ENCODE results near the gene ETV7.
"Not testable (repeated sequence)": the region's sequence is repeated elsewhere in the genome, so short reads cannot be mapped to it uniquely, and the experiment has no call there.

The ETV7 gene

GRCh38 chr6:36349240-36349639 is 38.2 kb downstream of the ETV7 start:
- no peak overlapping the region for H3K4me3 ChIP-seq (ENCODE audit: low read length)
- H3K27me3 ChIP-seq (ENCODE audit: control insufficient read depth, insufficient read depth, low read length), result peaks cover 30% of the 10 kb centered on the region
- H3K9ac ChIP-seq (ENCODE audit: low read depth, low read length), result no peak overlapping the region
- no peak overlapping the region for H3K4me2 ChIP-seq (ENCODE audit: low read length)
- no peaks in the 10 kb centered on the region for H3K9me3 ChIP-seq (replicated peaks; ENCODE audit: low read length)
- no peaks in the 10 kb centered on the region for H3K36me3 ChIP-seq (ENCODE audit: insufficient read depth, low read length)
- no peaks in the 10 kb centered on the region for H3K4me1 ChIP-seq (ENCODE audit: control insufficient read depth, insufficient read depth, low read length)

- Histone ChIP-seq H3K9me3 (replicated peaks; ENCODE audit: low read length) (no peaks in the 10 kb centered on the region), H3K4me3 (ENCODE audit: low read length) (no peak overlapping the region), H3K27me3 (ENCODE audit: control insufficient read depth, insufficient read depth, low read length) (peaks cover 41% of the 10 kb centered on the region), H3K4me2 (ENCODE audit: low read length) (no peak overlapping the region), H3K9ac (ENCODE audit: low read depth, low read length) (no peak overlapping the region), H3K36me3 (ENCODE audit: insufficient read depth, low read length) (no peaks in the 10 kb centered on the region), H3K4me1 (ENCODE audit: control insufficient read depth, insufficient read depth, low read length) (no peaks in the 10 kb centered on the region)
Measured at GRCh38 chr6:36347621-36348020, 39.8 kb downstream of the ETV7 start.

DNA sequence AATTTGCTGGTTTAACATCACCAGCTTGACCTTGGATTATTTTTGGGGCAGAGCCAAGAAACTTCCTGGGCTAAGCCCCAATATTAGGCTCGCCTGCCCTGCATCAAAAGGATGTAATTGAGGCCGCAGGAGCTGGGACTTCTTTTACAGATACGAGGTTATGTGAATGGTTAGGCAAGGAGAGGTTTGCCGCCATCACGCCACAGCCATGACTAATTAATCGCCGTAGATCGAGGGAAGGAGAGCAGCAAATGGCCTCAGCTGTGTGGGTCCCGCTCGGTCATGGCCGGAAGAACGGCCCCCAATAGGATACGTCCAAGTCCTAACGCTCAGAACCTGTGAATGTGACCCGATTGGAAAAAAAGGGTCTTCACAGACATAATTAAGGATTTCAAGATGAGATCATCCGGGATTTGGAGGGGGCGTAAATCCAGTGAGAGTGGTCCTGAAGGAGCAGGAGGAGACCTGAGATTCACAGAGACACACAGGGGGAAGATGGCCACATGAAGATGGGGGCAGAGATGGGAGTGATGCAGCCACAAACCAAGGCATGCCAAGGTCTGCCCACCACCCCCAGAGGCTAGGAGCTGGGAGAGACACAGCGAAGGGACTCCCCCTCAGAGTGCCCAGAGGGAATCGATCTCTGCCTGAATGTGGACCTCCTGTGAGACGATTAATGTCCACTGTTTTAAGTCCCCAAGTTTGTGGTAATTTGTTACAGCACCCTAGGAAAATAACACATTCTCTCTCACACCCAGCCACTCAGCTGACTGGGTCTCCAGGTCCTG is 40.8 kb downstream of the ETV7 start:
- no peak overlapping the region for H3K4me3 ChIP-seq (ENCODE audit: low read length)
- no peaks in the 10 kb centered on the region for H3K9me3 ChIP-seq (replicated peaks; ENCODE audit: low read length)
- H3K4me1 ChIP-seq (ENCODE audit: control insufficient read depth, insufficient read depth, low read length), result no peaks in the 10 kb centered on the region
- no peaks in the 10 kb centered on the region for H3K36me3 ChIP-seq (ENCODE audit: insufficient read depth, low read length)
- no peak overlapping the region for H3K9ac ChIP-seq (ENCODE audit: low read depth, low read length)
- H3K27me3 ChIP-seq (ENCODE audit: control insufficient read depth, insufficient read depth, low read length), result peaks cover 51% of the 10 kb centered on the region
- no peak overlapping the region for H3K4me2 ChIP-seq (ENCODE audit: low read length)

- peaks cover 50% of the 10 kb centered on the region for H3K27me3 ChIP-seq (ENCODE audit: control insufficient read depth, insufficient read depth, low read length)
Measured at GRCh38 chr6:36345681-36346466, 41.6 kb downstream of the ETV7 start.

DNA sequence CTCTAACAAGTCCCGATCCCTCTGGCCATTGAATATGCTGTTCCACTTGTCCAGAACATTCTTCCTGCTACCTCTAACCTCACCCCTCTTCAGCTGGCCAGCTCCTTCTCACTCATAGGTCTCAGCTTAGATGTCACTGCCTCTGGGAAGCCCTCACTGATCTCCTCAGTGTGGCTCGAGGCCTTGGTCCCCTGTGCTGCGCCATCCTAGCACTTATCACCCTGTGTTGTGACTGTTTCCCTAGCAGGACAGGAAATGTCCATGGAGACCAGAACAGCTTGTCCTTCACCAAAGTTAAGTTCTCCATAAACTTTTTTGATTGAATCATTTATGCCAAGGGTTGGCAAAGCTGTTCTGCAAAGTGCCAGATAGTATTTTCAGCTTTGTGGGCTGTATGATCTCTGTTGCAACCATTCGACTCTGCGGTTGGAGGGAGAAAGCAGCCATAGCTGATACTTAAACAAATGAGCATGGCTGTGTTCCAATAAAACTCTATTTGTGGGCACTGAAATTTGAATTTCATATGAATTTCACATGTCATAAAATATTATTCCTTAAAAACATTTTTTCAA is 44.3 kb downstream of the ETV7 start:
- no peak overlapping the region for H3K4me2 ChIP-seq (ENCODE audit: low read length)
- H3K4me1 ChIP-seq (ENCODE audit: control insufficient read depth, insufficient read depth, low read length), result no peaks in the 10 kb centered on the region
- H3K36me3 ChIP-seq (ENCODE audit: insufficient read depth, low read length), result no peaks in the 10 kb centered on the region
- no peak overlapping the region for H3K4me3 ChIP-seq (ENCODE audit: low read length)
- H3K9ac ChIP-seq (ENCODE audit: low read depth, low read length), result no peak overlapping the region
- peaks cover 65% of the 10 kb centered on the region for H3K27me3 ChIP-seq (ENCODE audit: control insufficient read depth, insufficient read depth, low read length)
- no peaks in the 10 kb centered on the region for H3K9me3 ChIP-seq (replicated peaks; ENCODE audit: low read length)

More at GRCh38 chr6:36345681-36346466, 41.6 kb downstream of the ETV7 start:
- H3K9ac ChIP-seq (ENCODE audit: low read depth, low read length), result no peak overlapping the region
- no peak overlapping the region for H3K4me2 ChIP-seq (ENCODE audit: low read length)
- H3K36me3 ChIP-seq (ENCODE audit: insufficient read depth, low read length), result no peaks in the 10 kb centered on the region
- no peaks in the 10 kb centered on the region for H3K9me3 ChIP-seq (replicated peaks; ENCODE audit: low read length)
- H3K4me3 ChIP-seq (ENCODE audit: low read length), result no peak overlapping the region
- no peaks in the 10 kb centered on the region for H3K4me1 ChIP-seq (ENCODE audit: control insufficient read depth, insufficient read depth, low read length)

DNA sequence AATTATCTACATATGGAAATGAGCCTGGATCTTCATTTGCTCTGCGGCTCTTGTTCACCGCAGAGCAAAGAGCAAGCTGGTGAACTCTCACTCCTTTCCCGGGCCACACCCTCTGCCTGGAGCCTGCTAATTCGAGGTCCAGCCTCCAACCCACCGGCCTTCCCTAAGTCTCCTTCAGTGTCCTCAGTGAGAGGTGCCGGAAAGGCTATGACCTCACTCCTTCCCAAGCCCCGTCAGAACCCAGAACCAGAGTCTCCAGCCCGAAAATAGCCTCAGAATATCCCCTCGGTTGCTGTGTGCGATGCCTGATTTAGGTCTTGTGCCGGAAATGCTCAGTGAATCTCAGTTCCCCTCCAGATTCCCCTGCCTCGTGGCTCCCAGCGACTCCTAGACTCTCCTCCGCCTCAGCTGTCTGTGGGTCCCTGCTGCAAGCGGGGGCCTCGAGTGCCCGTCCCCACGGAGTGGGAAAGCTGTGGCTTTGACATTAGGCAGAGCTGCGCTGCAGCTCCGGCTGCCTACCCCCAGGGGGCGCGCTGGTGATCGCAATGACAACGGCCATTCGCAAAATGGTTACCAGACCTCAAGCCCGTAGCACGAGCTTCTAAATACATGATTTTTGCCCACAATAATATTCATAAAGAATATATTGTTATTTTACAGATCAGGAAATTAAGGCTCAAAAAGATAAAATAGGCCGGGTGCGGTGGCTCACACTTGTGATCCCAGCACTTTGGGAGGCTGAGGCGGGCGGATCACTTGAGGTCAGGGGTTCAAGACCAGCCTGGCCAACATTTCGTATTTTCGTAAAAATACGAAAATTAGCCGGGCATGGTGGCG is 46.6 kb downstream of the ETV7 start:
- peaks cover 66% of the 10 kb centered on the region for H3K27me3 ChIP-seq (ENCODE audit: control insufficient read depth, insufficient read depth, low read length)
- H3K4me3 ChIP-seq (ENCODE audit: low read length), result no peak overlapping the region
- no peak overlapping the region for H3K9ac ChIP-seq (ENCODE audit: low read depth, low read length)
- H3K36me3 ChIP-seq (ENCODE audit: insufficient read depth, low read length), result no peaks in the 10 kb centered on the region
- H3K4me2 ChIP-seq (ENCODE audit: low read length), result peak overlapping the region; percentile 20
- H3K9me3 ChIP-seq (replicated peaks; ENCODE audit: low read length), result no peaks in the 10 kb centered on the region
- H3K4me1 ChIP-seq (ENCODE audit: control insufficient read depth, insufficient read depth, low read length), result no peaks in the 10 kb centered on the region

GRCh38 chr6:36340306-36340617 is 47.2 kb downstream of the ETV7 start:
- Histone ChIP-seq H3K4me2 (ENCODE audit: low read length) (no peak overlapping the region), H3K27me3 (ENCODE audit: control insufficient read depth, insufficient read depth, low read length) (peaks cover 68% of the 10 kb centered on the region), H3K36me3 (ENCODE audit: insufficient read depth, low read length) (no peaks in the 10 kb centered on the region), H3K4me3 (ENCODE audit: low read length) (no peak overlapping the region), H3K4me1 (ENCODE audit: control insufficient read depth, insufficient read depth, low read length) (no peaks in the 10 kb centered on the region), H3K9me3 (replicated peaks; ENCODE audit: low read length) (no peaks in the 10 kb centered on the region), H3K9ac (ENCODE audit: low read depth, low read length) (no peak overlapping the region)

DNA sequence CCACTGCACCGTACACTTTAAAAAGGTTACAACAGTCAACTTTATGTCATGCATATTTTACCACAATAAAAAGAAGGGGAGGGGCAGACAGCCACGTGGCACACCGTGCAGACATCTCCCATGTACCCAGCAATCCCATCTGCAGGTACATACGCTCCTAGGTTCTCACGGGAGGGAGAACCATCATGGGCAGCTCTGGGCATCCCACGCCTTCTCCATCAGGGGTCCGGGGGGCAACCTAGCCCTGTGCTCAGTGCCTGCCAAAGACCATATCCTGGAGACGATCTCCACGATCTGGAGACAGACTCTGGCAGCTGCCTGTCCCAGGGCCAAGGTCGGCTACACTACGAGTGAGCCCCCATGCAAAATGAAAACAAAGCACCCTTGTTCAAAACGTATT is 48.3 kb downstream of the ETV7 start:
- Histone ChIP-seq H3K4me3 (ENCODE audit: low read length) (no peak overlapping the region), H3K27me3 (ENCODE audit: control insufficient read depth, insufficient read depth, low read length) (peaks cover 78% of the 10 kb centered on the region), H3K4me2 (ENCODE audit: low read length) (no peak overlapping the region), H3K9me3 (replicated peaks; ENCODE audit: low read length) (no peaks in the 10 kb centered on the region), H3K4me1 (ENCODE audit: control insufficient read depth, insufficient read depth, low read length) (no peaks in the 10 kb centered on the region), H3K9ac (ENCODE audit: low read depth, low read length) (no peak overlapping the region), H3K36me3 (ENCODE audit: insufficient read depth, low read length) (no peaks in the 10 kb centered on the region)

GRCh38 chr6:36338223-36338622 is 49.2 kb downstream of the ETV7 start:
- not testable (repeated sequence) for H3K36me3 ChIP-seq (ENCODE audit: insufficient read depth, low read length)
- peaks cover 81% of the 10 kb centered on the region for H3K27me3 ChIP-seq (ENCODE audit: control insufficient read depth, insufficient read depth, low read length)

DNA sequence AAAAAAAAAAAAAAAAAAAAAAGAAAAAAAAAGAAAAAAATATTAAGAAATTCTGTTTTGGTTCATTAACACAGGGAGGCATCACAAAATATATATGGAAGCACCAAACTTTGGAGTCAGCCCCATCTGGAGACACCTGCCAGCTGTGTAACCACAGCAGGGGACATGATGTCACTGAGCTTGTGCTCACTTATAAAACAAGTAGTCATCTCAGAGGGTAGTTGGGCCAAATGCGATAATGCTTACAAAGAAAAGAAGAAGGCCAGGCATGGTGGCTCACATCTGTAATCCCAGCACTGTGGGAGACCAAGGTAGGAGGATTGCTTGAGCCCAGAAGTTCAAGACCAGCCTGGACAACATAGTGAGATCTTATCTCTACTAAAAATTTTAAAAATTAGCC is 49.7 kb downstream of the ETV7 start:
- no peak overlapping the region for H3K9ac ChIP-seq (ENCODE audit: low read depth, low read length)
- no peaks in the 10 kb centered on the region for H3K36me3 ChIP-seq (ENCODE audit: insufficient read depth, low read length)
- no peaks in the 10 kb centered on the region for H3K9me3 ChIP-seq (replicated peaks; ENCODE audit: low read length)
- H3K4me2 ChIP-seq (ENCODE audit: low read length), result no peak overlapping the region
- no peak overlapping the region for H3K4me3 ChIP-seq (ENCODE audit: low read length)
- H3K27me3 ChIP-seq (ENCODE audit: control insufficient read depth, insufficient read depth, low read length), result peaks cover 81% of the 10 kb centered on the region
- H3K4me1 ChIP-seq (ENCODE audit: control insufficient read depth, insufficient read depth, low read length), result no peaks in the 10 kb centered on the region

More at GRCh38 chr6:36338223-36338622, 49.2 kb downstream of the ETV7 start:
- not testable (repeated sequence) for H3K9me3 ChIP-seq (replicated peaks; ENCODE audit: low read length); H3K4me2 ChIP-seq (ENCODE audit: low read length); H3K9ac ChIP-seq (ENCODE audit: low read depth, low read length); H3K4me3 ChIP-seq (ENCODE audit: low read length); H3K4me1 ChIP-seq (ENCODE audit: control insufficient read depth, insufficient read depth, low read length)

GRCh38 chr6:36336779-36337241 is 50.7 kb downstream of the ETV7 start, which contains the start of gene BNIP5:
Gene BNIP5 (minus strand): TSS chr6:36336888. CDS start chr6:36330690, 6,198 bp downstream.
- Histone ChIP-seq H3K4me2 (ENCODE audit: low read length) (no peak within 1 kb of the TSS), H3K27me3 (ENCODE audit: control insufficient read depth, insufficient read depth, low read length) (peaks cover 82% of the 10 kb centered on the region), H3K9ac (ENCODE audit: low read depth, low read length) (no peak within 1 kb of the TSS), H3K9me3 (replicated peaks; ENCODE audit: low read length) (no peaks in the 10 kb centered on the region), H3K4me1 (ENCODE audit: control insufficient read depth, insufficient read depth, low read length) (no peaks in the 10 kb centered on the region), H3K4me3 (ENCODE audit: low read length) (no peak within 1 kb of the TSS), H3K36me3 (ENCODE audit: insufficient read depth, low read length) (no peaks in the 10 kb centered on the region)

Measured in skeletal muscle satellite cell (primary cell).